HG03039 (cell line): ENCODE data around the gene APOBEC2.

Source experiments
- ATAC-seq: cut with Tn5 transposase; IDR thresholded peaks from one replicate; pipeline ENCODE4 v1.9.1; 2021; ENCODE audit warnings: mild to moderate bottlenecking, moderate library complexity; ENCODE audit not compliant: unreplicated experiment

APOBEC2 gene

DNA sequence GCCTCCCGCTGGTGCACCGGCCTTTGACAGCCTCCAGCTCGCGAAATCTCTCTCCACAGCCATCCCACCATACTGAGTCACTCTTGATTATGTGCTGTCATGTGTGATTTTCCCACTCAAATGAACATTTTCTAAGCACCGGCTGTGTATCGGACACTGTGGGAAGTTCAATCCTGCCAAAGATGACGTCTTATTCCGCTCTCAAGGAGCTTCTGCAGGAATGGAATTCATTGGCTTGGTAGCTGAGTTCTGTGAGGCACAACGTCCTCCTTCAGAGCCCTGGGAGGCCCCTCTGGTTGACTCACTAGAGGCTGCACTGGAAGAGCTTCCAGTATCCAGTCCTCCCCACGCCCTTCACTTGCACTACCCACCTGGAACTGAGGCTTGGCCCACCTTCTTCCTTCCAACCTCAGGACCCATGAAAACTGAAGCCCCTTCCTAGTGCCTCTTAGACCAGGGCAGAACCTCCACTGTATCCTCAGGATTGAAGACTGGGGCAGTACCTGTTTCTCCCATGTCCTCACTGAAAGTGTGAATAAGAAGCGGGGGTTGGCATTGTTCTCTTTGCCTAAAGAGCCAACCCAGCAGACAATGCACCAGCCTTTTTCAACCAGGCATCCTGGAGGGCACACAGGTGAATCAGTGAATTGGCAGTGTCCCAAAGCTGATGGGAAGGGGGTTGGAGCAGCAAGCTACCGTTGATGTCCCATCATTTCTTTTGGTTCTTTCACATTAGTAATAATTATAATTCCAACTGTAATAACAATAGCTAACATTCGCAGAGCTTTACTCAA, 15.7 kb upstream of the APOBEC2 start:
- no peak for ATAC-seq

DNA sequence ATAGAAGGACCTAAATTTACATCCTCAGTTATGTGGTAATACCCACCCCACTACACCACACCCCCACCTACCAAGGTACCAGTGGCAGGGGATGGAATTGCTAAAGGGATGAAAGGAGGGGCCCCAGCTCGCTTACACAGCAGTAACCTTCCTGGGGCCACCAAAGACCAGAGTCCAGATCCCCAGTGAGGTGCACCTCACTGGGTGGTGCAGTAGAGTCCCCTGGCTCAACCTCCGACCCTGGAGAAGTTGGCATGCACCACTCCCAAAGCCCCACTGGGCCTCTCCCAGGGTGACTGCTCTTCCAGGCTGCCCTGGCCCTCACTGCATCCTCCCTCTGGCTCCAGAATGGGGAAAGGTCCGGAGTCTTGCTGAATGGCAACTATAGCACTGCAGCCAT, 14.8 kb upstream of the APOBEC2 start:
- ATAC-seq = no peak

DNA sequence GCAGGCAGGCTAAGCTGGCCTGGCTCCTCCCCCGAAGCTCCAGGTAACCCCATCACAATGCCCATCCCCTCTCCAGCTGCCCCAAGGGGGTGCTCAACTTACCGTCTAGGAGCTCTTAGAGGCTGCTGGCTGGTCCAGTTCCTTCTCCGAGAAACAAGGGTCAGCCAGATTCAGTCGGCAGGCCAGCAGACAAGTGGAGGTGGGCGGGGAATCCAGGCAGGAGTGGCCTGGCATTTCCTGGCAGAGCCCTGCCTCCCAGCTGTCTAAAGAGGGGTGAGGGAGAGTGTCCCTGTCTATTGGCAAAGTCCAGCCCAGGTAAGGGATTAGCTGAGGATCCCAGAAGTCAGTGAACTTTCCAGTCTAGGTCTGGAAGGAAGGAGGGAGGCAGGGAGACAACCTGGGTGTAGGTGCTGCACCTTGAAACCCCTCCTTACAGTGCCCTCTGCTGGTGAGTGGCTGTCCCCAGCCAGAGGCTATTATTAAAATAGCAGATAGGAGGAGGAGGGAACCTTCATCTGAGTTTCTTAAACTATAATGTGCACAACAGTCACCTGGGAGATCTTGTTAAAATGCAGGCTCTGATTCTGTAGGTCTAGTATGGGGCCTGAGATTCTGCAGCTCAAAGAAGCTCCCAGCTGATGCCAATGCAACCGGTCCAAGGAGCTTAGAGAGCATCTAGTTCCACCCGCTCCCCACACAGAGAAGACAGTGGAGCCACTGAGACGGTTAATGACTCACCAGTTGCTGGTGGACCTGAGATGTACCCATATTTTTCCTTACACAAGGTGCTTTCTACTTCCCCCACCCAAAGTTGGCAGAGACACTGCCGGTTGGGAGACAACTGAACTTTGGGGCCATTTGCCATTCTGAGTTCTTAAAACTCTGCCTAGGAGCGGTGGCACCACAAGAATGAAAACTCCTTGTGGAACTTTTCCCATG, 13.7 kb upstream of the APOBEC2 start, which contains the start of gene UNC5CL:
UNC5CL (minus strand) TSS at position 162 of the 939 bp plus-strand sequence. CDS start 4,147 bp downstream, outside the sequence.
- ATAC-seq = no peak

DNA sequence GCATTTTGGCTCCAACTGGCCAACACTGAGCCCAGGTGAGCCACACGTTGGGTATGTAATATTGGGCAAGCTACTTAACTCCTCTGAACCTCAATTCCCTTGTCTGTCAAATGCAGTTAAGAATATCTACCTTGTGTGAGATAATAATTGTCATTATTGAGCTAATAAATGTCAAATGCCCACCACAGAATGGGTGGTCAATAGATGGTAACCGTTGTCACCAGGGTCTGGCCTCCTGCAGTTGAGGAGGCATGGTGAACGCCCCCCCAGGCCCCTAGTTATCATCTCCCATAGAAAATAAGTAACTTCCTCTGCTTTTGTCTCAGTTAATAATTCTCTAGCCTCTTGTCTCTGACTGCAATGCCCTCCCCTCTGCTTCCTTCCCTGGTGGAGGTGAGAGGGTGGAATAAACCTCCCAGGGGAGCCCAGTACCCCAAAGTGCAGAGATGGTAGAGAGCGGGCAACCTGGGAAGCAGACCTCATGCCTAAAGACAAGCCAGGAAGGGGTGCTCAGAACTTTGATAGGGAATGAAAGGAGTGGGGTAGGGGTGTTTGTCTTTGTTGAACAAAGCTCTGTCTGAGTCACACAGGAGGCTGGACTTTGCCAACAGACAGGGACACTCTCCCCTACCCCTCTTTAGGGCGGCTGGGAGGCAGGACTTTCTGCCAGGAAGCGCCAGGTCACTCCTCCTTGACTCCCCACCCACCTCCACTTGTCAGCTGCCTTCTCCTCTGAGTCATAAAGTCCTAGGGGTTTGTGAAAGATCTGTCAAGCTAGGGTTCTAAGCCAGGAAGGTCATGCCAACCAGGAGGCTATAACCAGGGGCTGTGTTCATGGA, 12.7 kb upstream of the APOBEC2 start:
- no peak for ATAC-seq

DNA sequence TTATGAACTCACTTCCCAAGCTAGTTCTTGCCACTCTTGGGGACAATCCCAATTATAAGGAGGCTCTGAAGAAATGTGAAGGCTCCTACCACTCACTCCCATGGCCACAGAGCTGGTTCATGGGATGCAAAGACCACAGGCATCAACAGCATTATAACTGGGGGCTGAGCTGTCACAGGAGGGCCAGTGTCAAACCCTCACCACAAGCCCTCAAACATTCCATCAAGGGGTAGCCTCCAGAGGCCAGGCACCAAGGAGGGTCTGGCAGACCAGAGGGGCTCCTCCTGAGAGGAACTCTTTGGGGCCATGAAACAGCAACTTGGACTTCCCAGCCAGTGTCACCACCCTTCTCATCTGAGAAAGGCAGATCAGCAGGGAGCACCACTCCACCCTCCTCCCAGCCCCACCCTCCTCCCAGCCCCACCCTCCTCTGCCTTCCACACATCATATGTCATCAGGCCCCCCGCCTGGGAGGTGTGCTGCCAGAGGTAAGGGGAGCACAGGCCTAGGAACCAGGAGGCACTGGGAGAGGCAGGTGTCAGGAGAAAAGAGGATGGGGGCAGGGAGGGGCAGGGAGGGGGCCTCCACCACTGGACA, 12.0 kb upstream of the APOBEC2 start:
- ATAC-seq = no peak

DNA sequence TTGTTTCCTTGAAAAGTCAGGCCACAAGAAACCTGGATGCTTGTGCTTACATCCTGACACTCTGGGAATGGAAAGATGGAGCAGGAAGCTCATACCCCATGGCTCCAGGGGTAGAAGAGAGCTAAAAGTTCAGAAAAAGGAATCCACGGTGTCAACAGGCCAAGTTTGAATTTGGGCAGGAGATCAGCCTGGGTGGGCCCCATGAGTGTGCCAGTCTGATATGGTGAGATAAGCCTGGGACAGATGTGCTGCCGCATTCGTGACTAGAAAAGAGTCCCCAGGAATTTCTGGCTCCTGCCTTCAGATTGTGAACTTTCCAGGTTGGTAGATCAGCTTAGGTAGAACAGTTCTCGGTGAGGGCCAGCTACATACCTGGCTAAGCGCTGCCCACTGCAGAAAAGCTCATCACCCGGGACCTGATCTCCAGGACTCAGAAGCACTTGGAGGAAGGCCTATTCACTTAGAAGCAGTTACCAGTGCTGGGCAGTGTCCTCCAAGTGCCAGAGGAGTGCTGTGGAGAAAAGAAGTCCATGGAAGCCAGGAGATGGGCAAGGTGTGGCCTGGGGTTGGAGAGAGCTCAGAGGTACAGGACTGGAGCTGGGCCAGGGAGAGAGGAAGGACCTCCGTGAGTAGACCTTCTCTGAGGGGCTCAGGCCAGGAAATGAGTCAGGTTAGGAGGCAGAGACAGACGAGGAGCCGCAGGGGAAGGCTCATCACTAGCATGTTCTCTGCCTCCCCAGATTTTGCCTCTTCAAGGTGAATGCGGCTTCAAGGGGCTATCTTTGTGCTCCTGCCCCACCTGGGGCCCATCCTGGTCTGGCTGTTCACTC, 10.6 kb upstream of the APOBEC2 start, which contains the start of gene TSPO2:
TSPO2 (plus strand) TSS at position 242 of the 830 bp plus-strand sequence; CDS start at position 761, 519 bp downstream.
- no peak for ATAC-seq

DNA sequence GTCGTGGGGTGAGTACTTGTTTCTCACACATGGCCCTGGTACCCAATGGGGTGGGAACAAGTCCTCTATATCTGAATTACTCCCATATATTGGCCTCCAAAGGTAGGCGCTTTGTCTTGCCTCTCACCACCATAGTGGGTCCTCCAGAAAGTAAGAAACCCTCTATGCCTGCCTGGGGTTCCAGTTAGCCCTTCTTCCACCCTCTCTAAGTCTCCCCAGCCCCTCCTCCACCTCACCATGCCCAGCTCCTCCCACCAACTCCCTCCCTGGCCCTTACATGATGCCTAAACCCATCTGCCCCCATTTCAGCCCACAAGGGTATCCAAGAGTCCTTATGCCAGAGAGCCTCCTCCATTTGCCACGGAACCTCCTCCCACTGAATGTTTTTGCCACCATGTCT, 9.9 kb upstream of the APOBEC2 start:
- no peak for ATAC-seq

DNA sequence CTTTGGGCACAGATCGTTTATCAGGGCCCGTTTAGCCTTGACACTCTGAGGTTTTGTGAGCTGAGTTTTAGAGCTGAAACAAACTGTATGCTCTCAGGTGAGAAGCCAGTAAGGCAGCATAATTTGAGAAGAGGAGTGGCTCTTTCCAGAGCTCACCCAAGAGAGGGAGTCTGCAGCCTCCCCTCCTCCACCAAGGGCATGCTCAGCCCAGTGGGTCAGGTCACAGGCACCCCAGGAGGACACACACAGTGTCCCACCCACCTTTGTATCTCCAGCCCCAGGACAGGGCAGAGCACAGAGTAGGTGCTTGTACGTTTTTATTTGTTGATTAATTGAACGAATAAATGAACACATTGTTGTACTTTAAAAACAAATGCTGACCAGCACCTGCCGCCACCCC, 7.3 kb upstream of the APOBEC2 start:
- ATAC-seq = no peak

DNA sequence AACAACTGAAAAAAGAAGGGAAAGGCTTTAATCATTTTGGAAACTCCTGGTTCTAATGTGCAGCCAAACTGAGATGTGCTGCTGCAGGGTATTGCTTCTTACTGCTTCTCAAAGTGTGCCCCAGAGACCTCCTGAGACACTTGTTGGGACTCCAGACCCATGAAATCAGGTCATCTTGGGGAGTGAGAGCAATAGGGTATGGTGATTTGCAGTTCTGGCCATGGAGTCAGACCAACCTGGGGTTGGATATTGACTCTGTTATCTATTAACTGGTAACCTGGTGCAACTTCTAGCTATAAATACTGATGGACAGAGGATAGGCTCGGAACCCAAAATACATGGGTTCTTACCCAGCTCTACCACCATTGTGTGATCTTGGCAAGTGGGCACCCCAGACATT, 6.9 kb upstream of the APOBEC2 start:
- ATAC-seq = no peak

DNA sequence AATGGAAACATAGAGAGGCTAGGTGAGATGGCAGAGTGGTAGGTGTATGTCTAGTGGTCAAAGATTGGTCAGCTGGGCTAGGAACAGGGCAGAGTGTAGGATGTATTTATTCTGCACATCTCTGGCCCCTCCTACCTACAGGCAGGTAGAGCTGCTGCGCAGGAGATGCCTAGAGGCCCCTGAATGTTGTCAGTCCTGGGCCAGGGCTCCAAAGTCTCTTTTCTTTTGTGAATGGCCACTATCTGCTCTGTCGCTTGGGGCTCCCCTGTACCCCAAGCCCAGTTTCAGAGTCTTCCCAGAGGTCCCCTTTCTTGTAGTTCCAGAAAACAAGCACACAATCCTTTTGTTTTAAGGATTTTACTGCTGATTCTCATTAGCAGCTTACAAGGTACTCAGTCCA, 5.7 kb upstream of the APOBEC2 start:
- ATAC-seq = no peak

DNA sequence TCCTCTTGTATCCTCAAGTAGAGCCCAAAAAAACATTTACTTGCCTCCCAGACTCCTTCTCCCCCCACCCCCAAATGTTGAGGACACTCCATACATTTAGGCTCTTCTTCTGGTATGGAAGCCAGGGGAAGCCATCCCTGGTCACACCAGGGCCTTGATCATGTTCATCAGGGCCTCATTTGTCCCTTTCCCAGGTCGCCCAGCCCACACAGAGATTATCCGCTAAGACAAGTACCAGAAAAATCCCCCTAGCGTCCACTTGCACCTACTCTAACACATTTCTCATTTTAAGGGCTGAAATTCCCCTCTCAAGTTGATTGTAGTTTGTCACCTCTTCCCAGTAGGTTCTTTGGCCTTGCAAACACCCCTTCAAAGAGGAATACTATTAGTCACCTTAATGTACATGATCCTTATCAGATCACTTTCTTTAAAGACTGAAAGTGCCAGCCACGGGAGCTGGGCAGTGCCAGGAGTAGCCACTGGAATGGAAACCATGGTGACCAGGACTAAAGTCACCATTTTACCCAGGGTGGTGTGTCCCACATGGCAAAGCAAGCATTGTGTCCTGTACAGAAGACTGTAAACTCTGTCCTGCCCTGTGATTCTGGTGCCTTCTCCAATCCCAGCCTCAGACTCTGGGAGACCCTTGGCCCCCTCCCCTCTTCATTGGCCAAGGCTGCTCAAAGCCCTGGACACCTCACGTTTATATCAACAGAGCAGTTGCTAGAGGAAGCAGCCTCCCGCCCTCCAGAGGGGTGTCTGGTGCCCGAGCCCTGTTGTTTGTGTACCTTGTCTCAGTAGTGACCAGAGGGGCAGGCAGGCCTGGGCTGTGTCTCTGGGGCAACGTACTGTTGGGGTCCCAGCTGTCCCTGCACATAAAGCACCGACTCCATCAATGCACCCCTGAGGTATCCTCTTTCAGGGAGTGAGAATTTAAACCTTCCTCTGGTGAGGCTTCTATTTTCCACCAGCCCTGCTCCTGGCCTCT, 5.0 kb upstream of the APOBEC2 start:
- no peak for ATAC-seq

DNA sequence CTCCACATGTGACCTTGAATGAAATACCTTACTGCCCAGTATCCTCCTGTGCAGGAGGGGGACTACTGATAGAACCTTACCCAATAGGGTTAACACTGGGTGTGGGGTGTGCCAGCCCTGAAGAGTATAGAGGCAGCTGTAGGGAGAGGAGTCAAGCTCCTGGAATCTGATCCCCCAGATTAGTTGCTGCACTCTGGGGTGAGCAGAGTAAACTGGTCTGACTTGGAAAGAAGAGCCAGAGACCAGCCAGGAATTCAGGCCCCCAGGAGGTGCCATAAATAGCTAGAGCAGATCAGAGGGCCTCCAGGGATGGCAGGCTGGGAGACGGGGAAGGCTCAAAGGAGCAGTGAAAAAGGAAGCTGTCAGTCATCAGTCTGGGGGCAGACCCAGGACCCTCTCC, 3.5 kb upstream of the APOBEC2 start:
- no peak for ATAC-seq

DNA sequence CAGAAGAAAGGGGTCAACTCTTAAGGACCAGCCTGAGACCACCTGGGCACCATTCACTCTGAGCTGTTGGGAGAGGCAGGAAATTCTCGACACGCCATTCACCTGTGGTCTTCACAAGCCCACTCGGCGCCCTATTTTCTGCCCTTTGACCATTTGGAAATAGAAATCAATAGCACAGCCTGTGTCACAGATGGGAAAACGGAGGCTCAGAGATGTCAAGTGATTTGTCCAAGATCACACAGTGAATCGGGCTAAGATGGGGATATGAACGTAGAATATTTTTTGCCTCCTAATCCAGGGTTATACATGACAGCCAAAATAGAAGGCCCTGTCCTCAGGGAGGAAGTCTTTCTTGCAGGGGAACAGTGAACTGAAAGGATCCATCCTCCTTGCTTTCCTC, 3.0 kb upstream of the APOBEC2 start:
- no peak for ATAC-seq

DNA sequence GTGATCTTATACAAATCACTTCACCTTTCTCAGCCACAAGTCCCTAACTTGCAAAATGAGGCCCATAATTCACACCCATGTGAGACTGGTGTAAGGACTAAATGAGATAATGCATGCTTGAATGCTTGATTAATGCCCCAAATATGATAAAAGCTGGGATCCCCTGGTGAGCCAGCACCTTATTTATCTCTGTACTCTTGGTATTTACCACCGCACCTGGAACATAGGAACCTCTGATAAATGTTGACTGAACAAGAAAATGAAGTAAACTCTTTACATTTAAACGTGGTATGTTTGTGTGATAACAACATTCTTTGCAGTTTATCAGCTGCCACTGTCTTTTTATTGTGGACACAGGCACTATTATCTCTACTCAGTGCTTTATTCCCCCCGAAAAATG, 2.5 kb upstream of the APOBEC2 start:
- ATAC-seq = no peak

DNA sequence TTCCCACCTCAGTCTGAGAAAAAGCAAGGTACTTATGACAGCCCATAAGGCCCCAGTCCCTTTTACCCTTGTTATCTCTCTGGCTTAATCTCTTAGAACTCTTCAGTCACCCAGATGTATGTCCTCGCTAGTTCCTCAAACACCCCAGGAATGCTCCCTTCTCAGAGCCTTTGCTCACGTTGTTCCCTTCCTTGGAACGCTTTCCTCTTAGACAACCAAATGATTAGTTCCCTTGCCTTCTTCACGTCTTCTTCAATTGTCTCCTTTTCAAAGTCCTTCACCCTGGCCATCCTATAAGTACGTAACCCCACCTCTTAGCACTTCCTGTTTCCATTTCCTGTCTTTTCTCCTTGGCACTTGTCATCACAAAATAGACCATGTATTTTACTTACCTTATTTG, 1.1 kb upstream of the APOBEC2 start:
- ATAC-seq = no peak

DNA sequence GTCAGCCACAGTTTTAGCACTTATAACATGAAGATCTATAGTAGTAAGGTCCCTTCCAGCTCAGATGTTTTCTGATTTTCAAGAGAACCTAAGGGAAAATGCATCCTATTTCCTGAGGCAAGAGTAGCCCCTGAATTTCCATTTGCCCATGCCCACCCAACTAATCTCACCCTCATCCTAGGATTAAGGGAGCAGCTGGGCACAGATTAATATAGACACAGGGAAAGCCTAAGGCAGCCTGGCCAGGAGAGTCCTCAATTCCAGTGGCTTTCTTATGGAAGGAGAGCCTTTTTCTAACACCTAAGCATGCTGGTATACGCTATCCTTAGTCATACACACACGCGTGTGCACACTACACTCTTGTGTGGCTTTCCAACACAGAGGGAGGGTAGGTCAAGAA, 1.5 kb downstream of the APOBEC2 start:
- ATAC-seq = no peak

DNA sequence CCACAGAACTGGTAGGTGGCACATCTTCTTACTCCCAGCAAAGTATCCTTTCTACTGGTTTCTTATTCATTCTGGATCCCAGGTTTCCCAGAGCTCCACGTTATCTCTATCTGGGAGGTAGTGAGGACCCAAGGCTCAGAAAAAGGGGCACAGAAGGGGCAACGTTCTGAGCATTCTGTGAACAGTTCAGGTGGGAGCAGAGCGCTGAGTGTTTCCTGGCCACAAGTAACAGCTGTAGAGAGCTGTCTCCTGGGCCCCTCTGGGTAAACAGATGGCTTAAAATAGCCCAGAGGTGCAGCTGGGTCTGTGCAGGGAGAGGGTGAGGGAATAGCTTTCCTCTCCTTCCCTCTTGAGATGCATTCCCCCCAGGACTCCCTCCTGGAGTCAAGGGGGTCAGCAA, 2.1 kb downstream of the APOBEC2 start:
- ATAC-seq = no peak

DNA sequence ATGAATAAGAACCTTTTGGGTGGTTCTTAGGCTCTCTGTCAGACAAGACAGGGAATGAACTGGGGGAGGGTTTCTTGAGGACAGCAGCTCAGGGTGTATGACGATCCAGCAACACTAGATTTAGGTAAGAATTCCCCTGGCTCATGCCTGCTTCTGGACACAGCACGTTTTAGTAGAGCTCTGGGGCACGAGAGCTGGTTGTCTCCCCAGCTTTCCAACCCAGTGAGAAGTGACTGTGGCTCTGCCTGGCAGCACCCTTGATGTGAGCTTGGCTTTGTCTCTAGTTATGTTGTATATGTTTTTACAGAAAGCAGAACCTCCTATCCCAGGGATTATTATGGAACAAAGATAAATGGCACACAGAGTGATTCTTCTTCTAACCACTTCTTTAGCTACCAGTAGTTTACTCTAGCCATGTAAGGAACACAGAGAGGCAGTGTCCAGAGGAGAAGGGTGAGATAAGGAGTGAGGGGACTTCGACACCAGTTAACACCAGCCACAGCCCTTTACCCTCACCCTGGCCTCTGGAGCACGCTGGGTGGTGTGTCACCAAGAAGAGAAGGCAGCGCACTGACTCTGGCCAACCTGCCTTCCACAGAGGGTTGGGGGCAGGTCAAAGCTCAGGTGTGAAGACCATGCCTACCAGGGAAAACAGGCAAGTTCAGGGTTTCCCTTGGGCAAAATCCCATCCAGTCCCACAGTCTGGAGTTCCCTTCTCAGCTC, 3.9 kb downstream of the APOBEC2 start:
- ATAC-seq = no peak
